NOMO-1 treated with DMSO at 0.1 percent for 48 hours (cell line): ENCODE results near the gene CAMK2N2.

Experiments
- DNase-seq: peaks from one replicate; lab custom pipeline; 2025; ENCODE audit not compliant: unreplicated experiment; lab: John Stamatoyannopoulos, UW

The CAMK2N2 gene

GRCh38 chr3:184261270-184261853, at the start of gene CAMK2N2:
CAMK2N2 (minus strand) TSS chr3:184261553; CDS start chr3:184261285, 268 bp downstream.
- peak; percentile 28 for DNase-seq

DNA sequence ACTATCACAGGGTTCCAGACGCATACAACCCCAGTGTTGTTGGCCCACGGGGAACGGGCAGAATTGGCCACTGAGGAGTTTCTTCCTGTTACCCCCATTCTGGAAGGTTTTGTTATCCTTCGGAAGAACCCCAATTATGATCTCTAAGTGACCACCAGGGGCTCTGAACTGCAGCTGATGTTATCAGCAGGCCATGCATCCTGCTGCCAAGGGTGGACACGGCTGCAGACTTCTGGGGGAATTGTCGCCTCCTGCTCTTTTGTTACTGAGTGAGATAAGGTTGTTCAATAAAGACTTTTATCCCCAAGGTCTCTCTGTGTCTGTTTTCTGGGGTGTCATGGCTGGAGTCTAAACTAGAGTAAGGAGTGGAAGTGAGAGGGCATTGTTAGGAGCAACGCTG, 47.4 kb upstream of the CAMK2N2 start:
- DNase-seq, result no peak

DNA sequence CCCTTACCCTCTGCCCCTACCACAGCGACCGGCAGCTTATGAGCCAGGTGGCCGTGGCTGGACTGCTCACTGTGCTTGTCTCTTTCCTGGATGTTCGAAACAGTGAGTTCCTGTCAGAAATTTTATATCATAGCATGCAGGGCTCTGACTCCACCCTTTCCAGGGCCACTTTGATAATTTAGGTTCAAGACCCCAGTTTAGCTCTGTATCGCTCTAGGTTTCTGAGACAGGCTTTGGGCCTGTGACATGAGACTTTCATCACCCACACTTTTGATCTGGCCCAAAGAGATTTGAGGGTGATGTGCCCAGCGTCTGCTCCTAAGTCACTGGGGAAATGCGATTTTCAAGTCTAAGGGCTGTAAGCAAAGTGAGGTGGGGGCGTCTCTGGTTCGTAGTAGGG, 46.6 kb upstream of the CAMK2N2 start:
- DNase-seq, result no peak

GRCh38 chr3:184306341-184306972, 45.1 kb upstream of the CAMK2N2 start:
- no peak for DNase-seq

DNA sequence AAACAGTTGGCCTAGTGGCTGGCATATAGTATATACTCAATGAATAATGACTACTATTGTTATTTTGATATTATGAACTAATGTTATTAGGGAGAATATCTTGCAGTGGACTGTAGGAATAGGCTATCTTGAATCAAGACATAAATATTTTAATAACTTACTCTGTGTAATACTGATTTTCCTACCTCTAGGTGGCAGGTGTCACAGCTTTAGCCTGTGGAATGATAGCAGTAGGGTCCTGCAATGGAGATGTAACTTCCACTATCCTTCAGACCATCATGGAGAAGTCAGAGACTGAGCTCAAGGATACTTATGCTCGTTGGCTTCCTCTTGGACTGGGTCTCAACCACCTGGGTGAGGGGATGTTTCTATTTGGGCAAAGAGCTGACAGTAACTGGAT, 44.2 kb upstream of the CAMK2N2 start:
- no peak for DNase-seq

DNA sequence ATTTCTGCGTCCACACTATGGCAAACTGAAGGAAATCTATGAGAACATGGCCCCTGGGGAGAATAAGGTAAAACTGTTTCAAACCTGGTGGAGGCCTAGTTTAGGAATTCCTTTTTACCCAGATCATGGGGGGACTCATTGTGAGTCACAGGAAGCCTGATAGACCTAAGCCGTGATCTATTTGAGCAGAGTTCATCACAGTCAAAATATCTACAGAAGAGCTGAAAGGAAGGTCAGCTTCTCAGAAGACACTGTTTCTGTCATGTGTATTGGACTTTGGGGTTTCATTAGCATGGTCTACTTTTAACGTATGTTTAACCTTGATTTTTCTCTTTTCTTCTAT, 39.0 kb upstream of the CAMK2N2 start:
- DNase-seq, result no peak

- no peak for DNase-seq
Measured at GRCh38 chr3:184299488-184300377, 38.4 kb upstream of the CAMK2N2 start.

DNA sequence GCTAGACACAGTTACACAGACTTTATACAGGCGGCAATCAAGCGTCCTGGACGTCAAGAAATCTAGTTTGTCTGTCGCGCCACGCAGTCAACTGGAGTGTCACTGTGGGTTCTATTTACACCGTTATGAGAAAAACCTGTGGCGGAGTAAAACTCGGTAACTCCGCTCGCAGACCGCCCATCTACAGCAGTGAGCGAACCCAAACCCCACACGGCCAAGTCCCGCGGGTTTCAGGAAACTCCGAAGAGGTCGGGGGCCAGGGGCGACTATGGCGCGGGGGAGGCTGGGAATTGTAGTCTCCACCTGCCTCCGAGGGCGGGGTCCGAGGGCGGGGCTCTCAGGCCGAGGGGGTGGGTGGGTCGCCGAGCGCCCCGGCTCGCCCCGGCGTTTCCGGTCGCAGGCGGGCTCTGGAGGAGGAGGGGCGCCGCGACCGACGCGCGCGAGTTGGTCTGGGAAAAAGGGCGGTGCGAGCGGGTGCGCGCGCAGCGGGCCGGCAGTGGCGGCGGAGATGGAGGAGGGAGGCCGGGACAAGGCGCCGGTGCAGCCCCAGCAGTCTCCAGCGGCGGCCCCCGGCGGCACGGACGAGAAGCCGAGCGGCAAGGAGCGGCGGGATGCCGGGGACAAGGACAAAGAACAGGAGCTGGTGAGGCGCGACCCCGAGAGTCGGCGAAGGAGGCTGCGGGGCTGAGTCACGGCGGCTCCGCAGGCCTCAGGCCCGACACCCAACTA, 37.6 kb upstream of the CAMK2N2 start, which contains the start of gene PSMD2:
PSMD2 (plus strand) TSS at position 483 of the 729 bp plus-strand sequence; CDS start at position 509, 26 bp downstream.
- peak; percentile 98 for DNase-seq

DNA sequence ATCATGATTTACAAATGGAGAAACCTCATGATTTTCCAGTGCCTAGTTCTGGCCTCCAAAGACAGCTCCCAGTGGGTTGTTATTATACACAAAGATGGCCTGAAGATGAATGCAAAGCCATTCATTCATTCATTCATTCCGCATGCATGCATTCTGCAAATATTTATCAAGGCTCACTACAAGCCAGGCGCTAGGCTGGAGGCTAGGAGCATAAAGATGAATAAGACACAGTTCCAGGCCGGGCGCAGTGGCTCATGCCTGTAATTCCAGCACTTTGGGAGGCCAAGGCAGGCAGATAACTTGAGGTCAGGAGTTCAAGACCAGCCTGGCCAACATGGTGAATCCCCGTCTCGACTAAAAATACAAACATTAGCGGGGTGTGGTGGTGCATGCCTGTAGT, 35.3 kb upstream of the CAMK2N2 start:
- no peak for DNase-seq

GRCh38 chr3:184295771-184296170, 34.4 kb upstream of the CAMK2N2 start:
- DNase-seq, result no peak

- no peak for DNase-seq
Measured at GRCh38 chr3:184291738-184292445, 30.5 kb upstream of the CAMK2N2 start.

- DNase-seq, result no peak
Measured at GRCh38 chr3:184291044-184291737, 29.8 kb upstream of the CAMK2N2 start.

- no peak for DNase-seq
Measured at GRCh38 chr3:184290331-184290730, 29.0 kb upstream of the CAMK2N2 start.

DNA sequence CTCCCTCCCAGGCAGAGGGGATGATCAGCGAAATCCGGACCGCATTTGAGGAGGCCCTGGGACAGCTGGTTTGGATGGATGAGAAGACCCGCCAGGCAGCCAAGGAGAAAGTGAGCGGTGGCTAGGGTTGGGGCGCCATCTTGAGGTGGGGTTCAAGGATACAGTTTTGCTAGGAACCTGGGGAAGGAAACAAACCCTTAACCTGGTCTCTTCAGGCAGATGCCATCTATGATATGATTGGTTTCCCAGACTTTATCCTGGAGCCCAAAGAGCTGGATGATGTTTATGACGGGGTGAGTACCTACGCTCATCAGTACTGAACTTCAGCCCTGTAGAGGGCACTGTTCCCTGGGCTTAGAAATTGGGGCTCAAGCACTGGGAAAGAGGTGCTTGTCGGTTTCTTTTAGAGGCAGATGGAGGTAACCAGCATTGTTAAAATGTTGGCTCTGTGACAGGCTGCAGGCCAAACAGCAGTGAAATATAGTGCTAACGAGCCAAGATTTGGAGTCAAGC, 28.1 kb upstream of the CAMK2N2 start:
- DNase-seq, result peak; percentile 55

DNA sequence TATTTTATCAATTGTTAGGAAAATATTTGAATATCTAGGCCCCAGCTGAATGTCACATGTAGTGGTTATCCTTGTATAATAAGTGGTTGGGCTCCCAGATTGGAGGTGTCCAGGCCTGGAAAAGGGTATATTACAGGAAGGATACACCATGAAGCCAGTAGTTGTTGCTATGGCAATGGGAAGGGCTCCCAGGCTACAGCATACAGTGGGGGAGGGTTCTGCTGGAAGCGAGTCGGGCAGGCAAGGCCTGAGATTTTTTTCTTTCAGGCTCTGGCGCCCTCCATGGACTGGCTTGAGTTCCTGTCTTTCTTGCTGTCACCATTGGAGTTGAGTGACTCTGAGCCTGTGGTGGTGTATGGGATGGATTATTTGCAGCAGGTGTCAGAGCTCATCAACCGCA, 23.3 kb upstream of the CAMK2N2 start:
- DNase-seq, result peak; percentile 52

DNA sequence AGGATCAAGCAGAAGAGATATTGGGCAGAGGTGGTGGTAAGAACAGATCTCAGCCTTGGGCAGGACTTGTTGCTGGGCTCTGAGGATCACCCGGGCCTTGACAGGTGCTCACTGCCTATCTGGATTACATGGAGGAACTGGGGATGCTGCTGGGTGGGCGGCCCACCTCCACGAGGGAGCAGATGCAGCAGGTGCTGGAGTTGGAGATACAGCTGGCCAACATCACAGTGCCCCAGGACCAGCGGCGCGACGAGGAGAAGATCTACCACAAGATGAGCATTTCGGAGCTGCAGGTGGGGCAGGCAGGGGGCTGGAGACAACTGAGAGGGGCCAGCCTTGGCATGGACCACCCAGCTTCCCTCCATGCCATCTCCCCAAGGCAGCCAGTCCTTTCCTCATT, 22.3 kb upstream of the CAMK2N2 start:
- DNase-seq, result no peak

- DNase-seq, result no peak
Measured at GRCh38 chr3:184282941-184283340, 21.6 kb upstream of the CAMK2N2 start.

GRCh38 chr3:184277366-184277765, 16.0 kb upstream of the CAMK2N2 start:
- DNase-seq, result no peak

- no peak for DNase-seq
Measured at GRCh38 chr3:184275961-184276910, 14.9 kb upstream of the CAMK2N2 start, which contains the start of gene ECE2. ECE2 (plus strand) TSS chr3:184276022; CDS start chr3:184276154, 132 bp downstream.
